HepG2 (cell line): ENCODE measurements around the gene TSPAN5. TPM values are rescaled to one million over a fixed set of nuclear protein-coding genes. Genes with fewer than 3 reads are reported as not detected.

Experiments used
- ATAC-seq: fragments of 200-7000 bp; cut with Tn5 transposase; 3 replicates; pipeline ENCODE4 v1.9.1; 2020; ENCODE audit warnings: mild to moderate bottlenecking, moderate library complexity
- BruUV-seq: library from RNA; stranded (reverse); fragments of 400-500 nt; replicated peaks from 2 replicates; lab custom pipeline; 2021; lab: Mats Ljungman, UMichigan
- CTCF ChIA-PET: fragments of 300-600 bp; formaldehyde crosslinking; extraction: SDS; loops from one replicate; lab custom pipeline; 2021; ENCODE audit warnings: low total read pairs, inconsistent platforms, low intra/inter-chr PET ratio; lab: Yijun Ruan, JAX
- POLR2A ChIA-PET: fragments of 350-600 bp; sonication (Branson Sonifier 250); formaldehyde crosslinking; loops from one replicate; lab custom pipeline; 2020; ENCODE audit warnings: antibody characterized with exemption, inconsistent platforms; lab: Yijun Ruan, JAX
- DNase-seq: peaks from one replicate; pipeline ENCODE4 v3.0.0-alpha.2; 2015; ENCODE audit warnings: low spot score
- FAIRE-seq: peaks from 3 replicates; lab custom pipeline; 2011; peaks lifted over from hg19 to GRCh38; lab: Jason Lieb, UNC
- H2AFZ ChIP-seq: one replicate; pipeline ENCODE4 v1.6.1; 2011; ENCODE audit warnings: low read length, inconsistent platforms
- H3K27ac ChIP-seq: fragments of 300-600 bp; 3 replicates; pipeline ENCODE4 v1.8.0; 2011; ENCODE audit warnings: mixed run types, mild to moderate bottlenecking, mixed read lengths, low read length, inconsistent platforms; ENCODE audit not compliant: insufficient read depth; ENCODE audit errors: extremely low read length
- H3K27me3 ChIP-seq, 2 experiments: fragments of 200-600 bp in 1 of 2; 2 replicates in 1 of 2; 3 replicates in 1 of 2; pipeline versions ENCODE4 v1.6.0 to v1.8.0; 2011; ENCODE audit warnings: low read length in 2 of 2, mild to moderate bottlenecking in 2 of 2, moderate library complexity in 2 of 2, inconsistent platforms in 1 of 2; ENCODE audit not compliant: insufficient read depth in 2 of 2, control insufficient read depth in 1 of 2
- H3K36me3 ChIP-seq, 2 experiments: fragments of 200-600 bp in 1 of 2; replicated peaks in 1 of 2; 2 replicates in 1 of 2; 3 replicates in 1 of 2; pipeline versions ENCODE4 v1.5.1 to v1.8.0; 2011; ENCODE audit warnings: low read length in 2 of 2, inconsistent platforms in 1 of 2; ENCODE audit not compliant: insufficient read depth in 2 of 2, control insufficient read depth in 1 of 2
- H3K4me1 ChIP-seq: 2 replicates; pipeline ENCODE4 v1.5.1; 2012; ENCODE audit warnings: low read length, inconsistent platforms; ENCODE audit not compliant: insufficient read depth
- H3K4me2 ChIP-seq: 2 replicates; pipeline ENCODE4 v1.6.0; 2011; ENCODE audit warnings: low read depth, low read length, inconsistent platforms
- H3K4me3 ChIP-seq, 3 experiments: fragments of 200-600 bp in 1 of 3; sonication (generic), shearing (Covaris generic) in 1 of 3; replicated peaks in 1 of 3; 2 replicates each; pipeline ENCODE4 v1.5.1; 2011 to 2016; ENCODE audit warnings: low read length in 3 of 3, inconsistent platforms in 2 of 3, low read depth in 2 of 3, mild to moderate bottlenecking in 2 of 3, control low read depth in 1 of 3, mixed read lengths in 1 of 3; ENCODE audit not compliant: insufficient read depth in 1 of 3
- H3K79me2 ChIP-seq: one replicate; pipeline ENCODE4 v1.6.1; 2011; ENCODE audit warnings: low read length, inconsistent platforms; ENCODE audit not compliant: insufficient read depth
- H3K9ac ChIP-seq: 2 replicates; pipeline ENCODE4 v1.6.0; 2011; ENCODE audit warnings: mild to moderate bottlenecking, low read depth, low read length, inconsistent platforms; ENCODE audit not compliant: insufficient read depth
- H3K9me3 ChIP-seq: 2 replicates; pipeline ENCODE4 v1.5.1; 2012; ENCODE audit warnings: mild to moderate bottlenecking, low read length
- H4K20me1 ChIP-seq: 2 replicates; pipeline ENCODE4 v1.6.0; 2011; ENCODE audit warnings: inconsistent platforms, mild to moderate bottlenecking, low read length, moderate library complexity; ENCODE audit not compliant: insufficient read depth
- ARHGAP35 ChIP-seq: sonication (generic); formaldehyde crosslinking; IDR thresholded peaks from 2 replicates; pipeline ENCODE4 v1.9.0; 2022; ENCODE audit warnings: mild to moderate bottlenecking, inconsistent platforms, moderate library complexity, missing genetic modification reagents, borderline replicate concordance
- ARNTL ChIP-seq: sonication (generic); formaldehyde crosslinking; IDR thresholded peaks from 2 replicates; pipeline ENCODE4 v1.4.0; 2020; ENCODE audit warnings: mild to moderate bottlenecking, missing genetic modification reagents
- CHD2 ChIP-seq: IDR thresholded peaks from 2 replicates; pipeline ENCODE4 v1.6.1; 2011; ENCODE audit warnings: low read depth, low read length, improper control_type of control experiment
- GATAD1 ChIP-seq: IDR thresholded peaks from 2 replicates; pipeline ENCODE4 v1.6.1; 2016; ENCODE audit warnings: missing genetic modification reagents, missing compliant biosample characterization
- HOXA9 ChIP-seq: sonication (generic); formaldehyde crosslinking; IDR thresholded peaks from 2 replicates; pipeline ENCODE4 v1.8.1; 2022; ENCODE audit warnings: missing genetic modification reagents, mild to moderate bottlenecking, moderate library complexity, borderline replicate concordance
- KMT2B ChIP-seq: IDR thresholded peaks from 2 replicates; pipeline ENCODE4 v1.6.1; 2016; ENCODE audit warnings: missing genetic modification reagents, missing compliant biosample characterization
- MIER3 ChIP-seq: IDR thresholded peaks from 2 replicates; pipeline ENCODE4 v1.6.1; 2016; ENCODE audit warnings: missing compliant biosample characterization, borderline replicate concordance
- NR2F2 ChIP-seq: IDR thresholded peaks from 2 replicates; pipeline ENCODE4 v1.6.1; 2012; ENCODE audit warnings: low read depth, inconsistent platforms, borderline replicate concordance
- SPEN ChIP-seq: sonication (generic); formaldehyde crosslinking; IDR thresholded peaks from 2 replicates; pipeline ENCODE4 v1.5.1; 2020; ENCODE audit warnings: low read depth, mild to moderate bottlenecking, missing genetic modification reagents
- TOPORS ChIP-seq: sonication (generic); formaldehyde crosslinking; IDR thresholded peaks from 2 replicates; pipeline ENCODE4 v1.8.0; 2023; ENCODE audit warnings: mild to moderate bottlenecking, missing genetic modification reagents
- ZNF143 ChIP-seq: sonication (generic); formaldehyde crosslinking; IDR thresholded peaks from 2 replicates; pipeline ENCODE4 v1.4.0; 2020; ENCODE audit warnings: missing genetic modification reagents
- ZNF251 ChIP-seq: sonication (generic); formaldehyde crosslinking; IDR thresholded peaks from 2 replicates; pipeline ENCODE4 v1.9.0; 2021; ENCODE audit warnings: mild to moderate bottlenecking, missing genetic modification reagents
- ZNF589 ChIP-seq: sonication (generic); formaldehyde crosslinking; conservative IDR thresholded peaks from 2 replicates; pipeline ENCODE4 v1.8.0; 2022; ENCODE audit warnings: mild to moderate bottlenecking, moderate library complexity, missing genetic modification reagents
- ZZZ3 ChIP-seq: sonication (generic); formaldehyde crosslinking; IDR thresholded peaks from 2 replicates; pipeline ENCODE4 v1.4.0; 2020; ENCODE audit warnings: missing genetic modification reagents, mild to moderate bottlenecking, borderline replicate concordance
- WGBS: methylation state at CpG from one replicate; pipeline ENCODE4 v1.1.6; 2017; ENCODE audit warnings: low lambda C conversion rate; 5-methylcytosine and 5-hydroxymethylcytosine counted together
- in situ Hi-C: cut with HindIII; loops from 2 replicates; pipeline ENCODE4 v1.10.0; 2017; ENCODE audit warnings: low pct_unique_long_range_greater_than_20kb; ENCODE audit not compliant: extremely low pct_ligation_motif_present
- intact Hi-C: fragments of 100-400 bp; cut with micrococcal nuclease; formaldehyde crosslinking; loops from one replicate; pipeline ENCODE4 v1.10.0; 2022; ENCODE audit not compliant: unreplicated experiment
- polyA plus RNA-seq, 8 experiments: library from polyadenylated mRNA; depleted of rRNA in 3 of 8; stranded (reverse) in 7 of 8; unstranded in 1 of 8; fragments of >200 nt; fragmentation: Illumina TruSeq in 4 of 8; extraction: Trizol in 4 of 8; gene quantifications; 2 replicates each; pipeline versions ENCODE4 v1.2.1 to v1.2.3, GENCODE V29; 2011 to 2016; ENCODE audit warnings: low read depth in 4 of 8, missing spikeins in 1 of 8, mixed read lengths in 1 of 8; ENCODE audit not compliant: insufficient read depth in 1 of 8
- total RNA-seq, 5 experiments: library from RNA; depleted of rRNA; stranded (reverse); fragments of >200 nt; fragmentation: Illumina TruSeq; extraction: Trizol; gene quantifications; 2 replicates each; pipeline ENCODE4 v1.2.3, GENCODE V29; 2016; ENCODE audit warnings: low read depth in 1 of 5
- TF ChIP-seq, protein P1 (sequence below): sonication (generic); formaldehyde crosslinking; IDR thresholded peaks from 2 replicates; pipeline ENCODE4 v1.8.0; 2022; ENCODE audit warnings: mild to moderate bottlenecking, missing genetic modification reagents; ENCODE audit not compliant: insufficient replicate concordance
- TF ChIP-seq, protein P2 (sequence below): sonication (generic); formaldehyde crosslinking; IDR thresholded peaks from 2 replicates; pipeline ENCODE4 v1.5.0; 2020; ENCODE audit warnings: missing genetic modification reagents
- TF ChIP-seq, protein P3 (sequence below), 2 experiments: sonication (generic) in 1 of 2; formaldehyde crosslinking in 1 of 2; IDR thresholded peaks; 2 replicates each; pipeline versions ENCODE4 v1.4.0 to v1.6.1; 2018 to 2020; ENCODE audit warnings: missing genetic modification reagents in 2 of 2, borderline replicate concordance in 1 of 2, low read depth in 1 of 2, mild to moderate bottlenecking in 1 of 2, missing biosample characterization in 1 of 2
- TF ChIP-seq, protein P4 (sequence below): sonication (generic); formaldehyde crosslinking; IDR thresholded peaks from 2 replicates; pipeline ENCODE4 v1.5.0; 2020; ENCODE audit warnings: mild to moderate bottlenecking, missing genetic modification reagents

TSPAN5 gene
- total and polyA plus RNA-seq, 2 of the 13 experiments (the other 11 are each of a cell fraction or from before 2014, with no cell fraction given), result 0.20 to 0.53 TPM

DNA sequence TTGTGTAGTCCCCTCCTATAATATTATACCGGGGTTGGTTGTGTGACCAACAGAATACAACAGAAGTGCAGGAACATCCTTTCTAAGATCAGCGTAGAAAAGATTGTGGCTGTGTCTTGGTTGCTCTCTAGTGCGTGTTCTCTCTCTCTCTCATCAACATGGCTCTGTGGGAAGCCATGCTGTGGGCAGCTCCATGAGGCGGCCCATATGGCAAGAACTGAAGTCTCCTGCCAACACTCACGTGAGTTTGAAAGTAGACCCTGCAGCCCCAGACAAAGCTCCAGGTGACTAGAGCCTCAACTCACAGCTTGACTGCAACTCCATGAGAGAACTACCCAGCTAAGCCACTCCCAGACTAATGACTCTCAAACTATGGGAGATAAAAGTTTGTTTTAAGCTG is 118.7 kb downstream of the TSPAN5 start:
- Histone ChIP-seq H3K9me3 (no peaks in the 10 kb centered on the region), H3K9ac (no peak overlapping the region), H4K20me1 (no peaks in the 10 kb centered on the region), H3K27me3 (peaks cover 0 to 5% of the 10 kb centered on the region in 2 experiments; a peak in 1 of 5 replicates), H2AFZ (no peak overlapping the region), H3K4me2 (no peak overlapping the region), H3K4me3 (no peak overlapping the region), H3K36me3 (no peaks in the 10 kb centered on the region), H3K79me2 (no peaks in the 10 kb centered on the region), H3K27ac (no peak overlapping the region), H3K4me1 (no peaks in the 10 kb centered on the region)
- 18% methylated on average over 3 of the region's 5 CpGs for WGBS
- CTCF ChIA-PET, result no interaction called here
- no peak for ATAC-seq
- FAIRE-seq, result no peak
- POLR2A ChIA-PET, result no interaction called here
- no peak for DNase-seq
- TF ChIP-seq MIER3 (CRISPR knock-in tag), result no peak
- TF ChIP-seq ZNF251 (CRISPR knock-in tag), result no peak
- TF ChIP-seq, protein P1, sequence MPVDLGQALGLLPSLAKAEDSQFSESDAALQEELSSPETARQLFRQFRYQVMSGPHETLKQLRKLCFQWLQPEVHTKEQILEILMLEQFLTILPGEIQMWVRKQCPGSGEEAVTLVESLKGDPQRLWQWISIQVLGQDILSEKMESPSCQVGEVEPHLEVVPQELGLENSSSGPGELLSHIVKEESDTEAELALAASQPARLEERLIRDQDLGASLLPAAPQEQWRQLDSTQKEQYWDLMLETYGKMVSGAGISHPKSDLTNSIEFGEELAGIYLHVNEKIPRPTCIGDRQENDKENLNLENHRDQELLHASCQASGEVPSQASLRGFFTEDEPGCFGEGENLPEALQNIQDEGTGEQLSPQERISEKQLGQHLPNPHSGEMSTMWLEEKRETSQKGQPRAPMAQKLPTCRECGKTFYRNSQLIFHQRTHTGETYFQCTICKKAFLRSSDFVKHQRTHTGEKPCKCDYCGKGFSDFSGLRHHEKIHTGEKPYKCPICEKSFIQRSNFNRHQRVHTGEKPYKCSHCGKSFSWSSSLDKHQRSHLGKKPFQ (CRISPR knock-in tag), result no peak
- TF ChIP-seq CHD2, result no peak
- no peak for TF ChIP-seq ZNF589 (CRISPR knock-in tag)
- TF ChIP-seq ARHGAP35 (CRISPR knock-in tag), result no peak
- no peak for TF ChIP-seq ZNF143 (CRISPR knock-in tag)
- no peak for TF ChIP-seq TOPORS (CRISPR knock-in tag)
- no peak for TF ChIP-seq GATAD1
- no peak for TF ChIP-seq ARNTL (CRISPR knock-in tag)
- no peak for TF ChIP-seq ZZZ3
- no peak for TF ChIP-seq SPEN (CRISPR knock-in tag)
- TF ChIP-seq HOXA9 (CRISPR knock-in tag), result no peak
- TF ChIP-seq NR2F2, result no peak
- TF ChIP-seq KMT2B (CRISPR knock-in tag), result no peak
- TF ChIP-seq, protein P2, sequence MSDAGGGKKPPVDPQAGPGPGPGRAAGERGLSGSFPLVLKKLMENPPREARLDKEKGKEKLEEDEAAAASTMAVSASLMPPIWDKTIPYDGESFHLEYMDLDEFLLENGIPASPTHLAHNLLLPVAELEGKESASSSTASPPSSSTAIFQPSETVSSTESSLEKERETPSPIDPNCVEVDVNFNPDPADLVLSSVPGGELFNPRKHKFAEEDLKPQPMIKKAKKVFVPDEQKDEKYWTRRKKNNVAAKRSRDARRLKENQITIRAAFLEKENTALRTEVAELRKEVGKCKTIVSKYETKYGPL (CRISPR knock-in tag), result no peak
- TF ChIP-seq, protein P3, sequence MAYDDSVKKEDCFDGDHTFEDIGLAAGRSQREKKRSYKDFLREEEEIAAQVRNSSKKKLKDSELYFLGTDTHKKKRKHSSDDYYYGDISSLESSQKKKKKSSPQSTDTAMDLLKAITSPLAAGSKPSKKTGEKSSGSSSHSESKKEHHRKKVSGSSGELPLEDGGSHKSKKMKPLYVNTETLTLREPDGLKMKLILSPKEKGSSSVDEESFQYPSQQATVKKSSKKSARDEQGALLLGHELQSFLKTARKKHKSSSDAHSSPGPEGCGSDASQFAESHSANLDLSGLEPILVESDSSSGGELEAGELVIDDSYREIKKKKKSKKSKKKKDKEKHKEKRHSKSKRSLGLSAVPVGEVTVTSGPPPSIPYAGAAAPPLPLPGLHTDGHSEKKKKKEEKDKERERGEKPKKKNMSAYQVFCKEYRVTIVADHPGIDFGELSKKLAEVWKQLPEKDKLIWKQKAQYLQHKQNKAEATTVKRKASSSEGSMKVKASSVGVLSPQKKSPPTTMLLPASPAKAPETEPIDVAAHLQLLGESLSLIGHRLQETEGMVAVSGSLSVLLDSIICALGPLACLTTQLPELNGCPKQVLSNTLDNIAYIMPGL (CRISPR knock-in tag; IDR thresholded peaks at IDR 0.05; ENCODE audit: borderline replicate concordance in 1 of 2, low read depth in 1 of 2), result no peak
- TF ChIP-seq, protein P4, sequence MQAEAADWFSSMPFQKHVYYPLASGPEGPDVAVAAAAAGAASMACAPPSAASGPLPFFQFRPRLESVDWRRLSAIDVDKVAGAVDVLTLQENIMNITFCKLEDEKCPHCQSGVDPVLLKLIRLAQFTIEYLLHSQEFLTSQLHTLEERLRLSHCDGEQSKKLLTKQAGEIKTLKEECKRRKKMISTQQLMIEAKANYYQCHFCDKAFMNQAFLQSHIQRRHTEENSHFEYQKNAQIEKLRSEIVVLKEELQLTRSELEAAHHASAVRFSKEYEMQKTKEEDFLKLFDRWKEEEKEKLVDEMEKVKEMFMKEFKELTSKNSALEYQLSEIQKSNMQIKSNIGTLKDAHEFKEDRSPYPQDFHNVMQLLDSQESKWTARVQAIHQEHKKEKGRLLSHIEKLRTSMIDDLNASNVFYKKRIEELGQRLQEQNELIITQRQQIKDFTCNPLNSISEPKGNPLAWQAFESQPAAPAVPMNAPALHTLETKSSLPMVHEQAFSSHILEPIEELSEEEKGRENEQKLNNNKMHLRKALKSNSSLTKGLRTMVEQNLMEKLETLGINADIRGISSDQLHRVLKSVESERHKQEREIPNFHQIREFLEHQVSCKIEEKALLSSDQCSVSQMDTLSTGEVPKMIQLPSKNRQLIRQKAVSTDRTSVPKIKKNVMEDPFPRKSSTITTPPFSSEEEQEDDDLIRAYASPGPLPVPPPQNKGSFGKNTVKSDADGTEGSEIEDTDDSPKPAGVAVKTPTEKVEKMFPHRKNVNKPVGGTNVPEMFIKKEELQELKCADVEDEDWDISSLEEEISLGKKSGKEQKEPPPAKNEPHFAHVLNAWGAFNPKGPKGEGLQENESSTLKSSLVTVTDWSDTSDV (CRISPR knock-in tag), result no peak
- BruUV-seq, result no TSS peak
- intact Hi-C loops (no loop called here), in situ Hi-C loops (no loop called here)
